ENCODE results near the gene IL3. TPM values are rescaled to one million over a fixed set of nuclear protein-coding genes. Genes with fewer than 3 reads are reported as not detected.

Gene IL3
- total and polyA plus RNA-seq, 9 of the 15 experiments (the other 6 are each of a cell fraction or from before 2014, with no cell fraction given) = not detected

- TF ChIP-seq PYGO2 (tag; IDR thresholded peaks at IDR 0.05) (0 out of 2 replicates have a peak, but pooled peaks have one; percentile 42), HNRNPH1 (optimal IDR thresholded peaks at IDR 0.05; ENCODE audit: low read depth, low read length) (no peak), ADNP (tag; IDR thresholded peaks at IDR 0.05) (no peak), POLR2AphosphoS2 (IDR thresholded peaks at IDR 0.05; ENCODE audit: low read length) (no peak), NFE2 (IDR thresholded peaks at IDR 0.05; ENCODE audit: low read depth) (peak; percentile 86), MCM5 (IDR thresholded peaks at IDR 0.05; ENCODE audit: low read depth) (no peak), STAT6 (CRISPR knock-in tag; IDR thresholded peaks at IDR 0.05) (no peak), COPS2 (conservative IDR thresholded peaks at IDR 0.05) (no peak), OTX1 (CRISPR knock-in tag; IDR thresholded peaks at IDR 0.05) (no peak), ZMIZ1 (IDR thresholded peaks at IDR 0.05; ENCODE audit: low read depth in 2 of 2, low read length in 2 of 2) (no peak), ZHX1 (conservative IDR thresholded peaks at IDR 0.05; ENCODE audit: low read length) (no peak), DEAF1 (CRISPR knock-in tag; IDR thresholded peaks at IDR 0.05) (0 out of 2 replicates have a peak, but pooled peaks have one; percentile 31), ZNF121 (CRISPR knock-in tag; conservative IDR thresholded peaks at IDR 0.05) (no peak), MYBL2 (IDR thresholded peaks at IDR 0.05; ENCODE audit: low read depth) (no peak), MYBL2 (CRISPR knock-in tag; IDR thresholded peaks at IDR 0.05; ENCODE audit: borderline replicate concordance) (no peak)
- TF ChIP-seq, protein P1, sequence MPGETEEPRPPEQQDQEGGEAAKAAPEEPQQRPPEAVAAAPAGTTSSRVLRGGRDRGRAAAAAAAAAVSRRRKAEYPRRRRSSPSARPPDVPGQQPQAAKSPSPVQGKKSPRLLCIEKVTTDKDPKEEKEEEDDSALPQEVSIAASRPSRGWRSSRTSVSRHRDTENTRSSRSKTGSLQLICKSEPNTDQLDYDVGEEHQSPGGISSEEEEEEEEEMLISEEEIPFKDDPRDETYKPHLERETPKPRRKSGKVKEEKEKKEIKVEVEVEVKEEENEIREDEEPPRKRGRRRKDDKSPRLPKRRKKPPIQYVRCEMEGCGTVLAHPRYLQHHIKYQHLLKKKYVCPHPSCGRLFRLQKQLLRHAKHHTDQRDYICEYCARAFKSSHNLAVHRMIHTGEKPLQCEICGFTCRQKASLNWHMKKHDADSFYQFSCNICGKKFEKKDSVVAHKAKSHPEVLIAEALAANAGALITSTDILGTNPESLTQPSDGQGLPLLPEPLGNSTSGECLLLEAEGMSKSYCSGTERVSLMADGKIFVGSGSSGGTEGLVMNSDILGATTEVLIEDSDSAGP (CRISPR knock-in tag; IDR thresholded peaks at IDR 0.05) = no peak
Measured at GRCh38 chr5:132103332-132103951, 43.0 kb downstream of the IL3 start (continued).

All from K562 (cell line).